Neural progenitor cell (in vitro differentiated cells): Measurements from ENCODE around the gene PROC.

Source experiments
- CTCF ChIP-seq: fragments of 200-600 bp; sonication (generic); IDR thresholded peaks from 2 replicates; pipeline ENCODE4 v1.5.1; 2017; ENCODE audit warnings: antibody characterized with exemption, mild to moderate bottlenecking
- EZH2phosphoT487 ChIP-seq: fragments of 200-600 bp; sonication (generic); IDR thresholded peaks from 2 replicates; pipeline ENCODE4 v1.6.1; 2017; ENCODE audit warnings: antibody characterized with exemption

DNA sequence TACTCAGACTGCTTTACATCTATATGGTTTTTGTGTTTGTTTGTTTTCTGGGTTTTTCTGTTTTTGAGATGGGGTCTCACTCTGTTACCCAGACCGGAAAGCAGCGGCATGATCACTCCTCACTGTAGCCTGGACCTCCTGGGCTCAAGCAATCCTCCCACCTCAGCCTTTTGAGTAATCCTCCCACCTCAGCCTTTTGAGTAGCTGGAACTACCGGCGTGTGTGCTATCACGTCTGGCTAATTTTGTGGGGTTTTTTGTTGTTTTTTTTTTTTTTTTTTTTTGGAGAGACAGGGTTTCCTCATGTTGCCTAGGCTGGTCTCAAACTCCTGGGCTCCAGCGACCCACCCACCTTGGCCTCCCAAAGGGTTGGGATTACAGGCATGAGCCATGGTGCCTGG lies 39.5 kb upstream of the PROC start:
- TF ChIP-seq CTCF (no peak), EZH2phosphoT487 (no peak)
